Mucosa of gallbladder (tissue), 1 donor: ENCODE measurements around the gene MYO10. TPM values are rescaled to one million over a fixed set of nuclear protein-coding genes. Genes with fewer than 3 reads are reported as not detected.

Experiments used
- DNase-seq: peaks from one replicate; pipeline ENCODE4 v3.0.0-alpha.2; 2020; ENCODE audit warnings: low spot score
- total RNA-seq: library from RNA; stranded (reverse); gene quantifications from one replicate; pipeline ENCODE4 v1.2.1, GENCODE V29; 2021
- donor health status: DM: no; HTN: no; CAD: no.

MYO10 gene
- total RNA-seq, 1 donor from 2014 or later, result 16.2 TPM

- no peak for DNase-seq
Observed at GRCh38 chr5:16618138-16618897, 317.8 kb downstream of the MYO10 start.

GRCh38 chr5:16617274-16617968 is 318.7 kb downstream of the MYO10 start:
- DNase-seq, result no peak

GRCh38 chr5:16616536-16617273 is 319.4 kb downstream of the MYO10 start, which contains the start of gene RETREG1:
TSS of gene RETREG1 (minus strand) at chr5:16616997. CDS start at chr5:16616971, 26 bp downstream.
- DNase-seq, result peak; percentile 61

- DNase-seq, result no peak
Observed at GRCh38 chr5:16615741-16616535, 320.1 kb downstream of the MYO10 start.

- no peak for DNase-seq
Observed at GRCh38 chr5:16612007-16612406, 324.1 kb downstream of the MYO10 start.
